ENCODE data around the gene PCF11.
"Not testable (repeated sequence)": the region's sequence is repeated elsewhere in the genome, so short reads cannot be mapped to it uniquely, and the experiment has no call there.

Gene PCF11

GRCh38 chr11:83156996-83157593 lies at the start of gene PCF11:
Gene PCF11 (plus strand): TSS chr11:83157131. CDS start chr11:83157440, 309 bp downstream.
- no peak for DNase-seq (ENCODE audit: low read depth)

- no peak for DNase-seq (ENCODE audit: low read depth)
Measured at GRCh38 chr11:83112886-83113285, 44.0 kb upstream of the PCF11 start.

- DNase-seq (ENCODE audit: low read depth), result no peak
Measured at GRCh38 chr11:83115026-83115425, 41.9 kb upstream of the PCF11 start.

- no peak for DNase-seq (ENCODE audit: low read depth)
Measured at GRCh38 chr11:83115551-83115950, 41.4 kb upstream of the PCF11 start.

GRCh38 chr11:83116015-83116641 lies 40.8 kb upstream of the PCF11 start:
- no peak for DNase-seq (ENCODE audit: low read depth)

GRCh38 chr11:83118814-83119213 lies 38.1 kb upstream of the PCF11 start:
- DNase-seq (ENCODE audit: low read depth), result no peak

GRCh38 chr11:83119216-83119615 lies 37.7 kb upstream of the PCF11 start:
- no peak for DNase-seq (ENCODE audit: low read depth)

- no peak for DNase-seq (ENCODE audit: low read depth)
Measured at GRCh38 chr11:83120327-83120726, 36.6 kb upstream of the PCF11 start.

- DNase-seq (ENCODE audit: low read depth), result no peak
Measured at GRCh38 chr11:83122050-83122449, 34.9 kb upstream of the PCF11 start.

- no peak for DNase-seq (ENCODE audit: low read depth)
Measured at GRCh38 chr11:83122766-83123165, 34.2 kb upstream of the PCF11 start.

GRCh38 chr11:83124636-83125424 lies 32.1 kb upstream of the PCF11 start:
- DNase-seq (ENCODE audit: low read depth), result no peak

GRCh38 chr11:83125577-83125976 lies 31.4 kb upstream of the PCF11 start:
- no peak for DNase-seq (ENCODE audit: low read depth)

- DNase-seq (ENCODE audit: low read depth), result no peak
Measured at GRCh38 chr11:83127310-83127637, 29.7 kb upstream of the PCF11 start.

- no peak for DNase-seq (ENCODE audit: low read depth)
Measured at GRCh38 chr11:83132191-83132590, 24.7 kb upstream of the PCF11 start.

GRCh38 chr11:83133266-83133665 lies 23.7 kb upstream of the PCF11 start:
- not testable (repeated sequence) for DNase-seq (ENCODE audit: low read depth)

GRCh38 chr11:83139310-83139709 lies 17.6 kb upstream of the PCF11 start:
- no peak for DNase-seq (ENCODE audit: low read depth)

- DNase-seq (ENCODE audit: low read depth), result no peak
Measured at GRCh38 chr11:83140691-83141455, 16.1 kb upstream of the PCF11 start.

- no peak for DNase-seq (ENCODE audit: low read depth)
Measured at GRCh38 chr11:83147895-83148294, 9.0 kb upstream of the PCF11 start.

GRCh38 chr11:83150450-83150849 lies 6.5 kb upstream of the PCF11 start:
- no peak for DNase-seq (ENCODE audit: low read depth)

- DNase-seq (ENCODE audit: low read depth), result no peak
Measured at GRCh38 chr11:83151274-83151977, 5.5 kb upstream of the PCF11 start.

- no peak for DNase-seq (ENCODE audit: low read depth)
Measured at GRCh38 chr11:83152264-83152663, 4.7 kb upstream of the PCF11 start.

- DNase-seq (ENCODE audit: low read depth), result no peak
Measured at GRCh38 chr11:83153764-83154163, 3.2 kb upstream of the PCF11 start.

Measured in fibroblast of the conjunctiva (primary cell).